ENCODE data around the gene SOX8.

GRCh38 chr16:1010251-1010650, 28.7 kb downstream of the SOX8 start:
- no peak for TF ChIP-seq REST (IDR thresholded peaks at IDR 0.05; ENCODE audit: low read depth)
- TF ChIP-seq CTCF (IDR thresholded peaks at IDR 0.05 in 2 of 3, conservative IDR thresholded peaks at IDR 0.05 in 1 of 3; ENCODE audit: borderline replicate concordance in 1 of 3, insufficient read depth in 1 of 3, low read depth in 2 of 3, low read length in 2 of 3), result no peak
- TF ChIP-seq EGR1 (IDR thresholded peaks at IDR 0.05; ENCODE audit: low read depth), result no peak
- TF ChIP-seq ZNF274 (IDR thresholded peaks at IDR 0.05; ENCODE audit: low read depth, low read length), result no peak
- TF ChIP-seq EZH2phosphoT487 (IDR thresholded peaks at IDR 0.05; ENCODE audit: borderline replicate concordance), result no peak
- no peak for TF ChIP-seq TCF7L2 (IDR thresholded peaks at IDR 0.05; ENCODE audit: borderline replicate concordance, extremely low read depth, insufficient read depth, insufficient read length)
- no peak for TF ChIP-seq SRF (IDR thresholded peaks at IDR 0.05; ENCODE audit: low read depth)
